Karpas-422 (cell line): ENCODE measurements around the gene FAM53B. TPM values are rescaled to one million over a fixed set of nuclear protein-coding genes. Genes with fewer than 3 reads are reported as not detected.

Experiments used
- DNase-seq: peaks from one replicate; pipeline ENCODE4 v3.0.0-alpha.2; 2015
- H2AFZ ChIP-seq: fragments of 200-600 bp; sonication (generic); 2 replicates; pipeline ENCODE4 v1.6.1; 2014; ENCODE audit warnings: antibody characterized with exemption, low read length, mixed read lengths
- H3K27ac ChIP-seq: fragments of 200-600 bp; sonication (generic); 2 replicates; pipeline ENCODE4 v1.5.1; 2014; ENCODE audit warnings: mild to moderate bottlenecking, low read length, moderate library complexity
- H3K27me3 ChIP-seq: fragments of 200-600 bp; sonication (generic); 2 replicates; pipeline ENCODE4 v1.6.1; 2014; ENCODE audit warnings: low read length, mixed read lengths
- H3K36me3 ChIP-seq: fragments of 200-600 bp; sonication (generic); 2 replicates; pipeline ENCODE4 v1.6.1; 2014; ENCODE audit warnings: low read length, mixed read lengths; ENCODE audit not compliant: insufficient read depth
- H3K4me1 ChIP-seq: fragments of 200-600 bp; sonication (generic); 2 replicates; pipeline ENCODE4 v1.6.1; 2014; ENCODE audit warnings: mild to moderate bottlenecking, low read length, mixed read lengths
- H3K4me2 ChIP-seq: fragments of 200-600 bp; sonication (generic); 2 replicates; pipeline ENCODE4 v1.6.1; 2014; ENCODE audit warnings: low read length, low read depth, mild to moderate bottlenecking; ENCODE audit not compliant: poor library complexity, severe bottlenecking
- H3K4me3 ChIP-seq: fragments of 200-600 bp; sonication (generic); 2 replicates; pipeline ENCODE4 v1.5.1; 2014; ENCODE audit warnings: mild to moderate bottlenecking, antibody characterized with exemption, low read length, mixed read lengths
- H3K79me2 ChIP-seq: fragments of 200-600 bp; sonication (generic); 2 replicates; pipeline ENCODE4 v1.6.1; 2014; ENCODE audit warnings: mild to moderate bottlenecking, low read length, mixed read lengths
- H3K9ac ChIP-seq: fragments of 200-600 bp; sonication (generic); 2 replicates; pipeline ENCODE4 v1.6.0; 2014; ENCODE audit warnings: low read length
- H3K9me2 ChIP-seq: fragments of 200-600 bp; sonication (generic), shearing (Covaris generic); replicated peaks from 2 replicates; pipeline ENCODE4 v1.6.0; 2014; ENCODE audit warnings: mild to moderate bottlenecking, low read length, moderate library complexity; ENCODE audit not compliant: insufficient read depth
- H3K9me3 ChIP-seq: fragments of 300-700, 200-600 bp; sonication (generic); 2 replicates; pipeline ENCODE4 v1.6.1; 2014; ENCODE audit warnings: low read length, mixed read lengths
- H4K20me1 ChIP-seq: fragments of 200-600 bp; sonication (generic); 2 replicates; pipeline ENCODE4 v1.6.1; 2014; ENCODE audit warnings: mild to moderate bottlenecking, antibody characterized with exemption, low read length, low read depth; ENCODE audit not compliant: insufficient read depth
- total RNA-seq: library from RNA; depleted of rRNA; stranded (reverse); fragments of >200 nt; shearing (Covaris generic); gene quantifications from 2 replicates; pipeline ENCODE4 v1.2.3, GENCODE V29; 2014; ENCODE audit warnings: low replicate concordance

Gene FAM53B
- total RNA-seq, 1 experiment from 2014 or later: 72.5 TPM

DNA sequence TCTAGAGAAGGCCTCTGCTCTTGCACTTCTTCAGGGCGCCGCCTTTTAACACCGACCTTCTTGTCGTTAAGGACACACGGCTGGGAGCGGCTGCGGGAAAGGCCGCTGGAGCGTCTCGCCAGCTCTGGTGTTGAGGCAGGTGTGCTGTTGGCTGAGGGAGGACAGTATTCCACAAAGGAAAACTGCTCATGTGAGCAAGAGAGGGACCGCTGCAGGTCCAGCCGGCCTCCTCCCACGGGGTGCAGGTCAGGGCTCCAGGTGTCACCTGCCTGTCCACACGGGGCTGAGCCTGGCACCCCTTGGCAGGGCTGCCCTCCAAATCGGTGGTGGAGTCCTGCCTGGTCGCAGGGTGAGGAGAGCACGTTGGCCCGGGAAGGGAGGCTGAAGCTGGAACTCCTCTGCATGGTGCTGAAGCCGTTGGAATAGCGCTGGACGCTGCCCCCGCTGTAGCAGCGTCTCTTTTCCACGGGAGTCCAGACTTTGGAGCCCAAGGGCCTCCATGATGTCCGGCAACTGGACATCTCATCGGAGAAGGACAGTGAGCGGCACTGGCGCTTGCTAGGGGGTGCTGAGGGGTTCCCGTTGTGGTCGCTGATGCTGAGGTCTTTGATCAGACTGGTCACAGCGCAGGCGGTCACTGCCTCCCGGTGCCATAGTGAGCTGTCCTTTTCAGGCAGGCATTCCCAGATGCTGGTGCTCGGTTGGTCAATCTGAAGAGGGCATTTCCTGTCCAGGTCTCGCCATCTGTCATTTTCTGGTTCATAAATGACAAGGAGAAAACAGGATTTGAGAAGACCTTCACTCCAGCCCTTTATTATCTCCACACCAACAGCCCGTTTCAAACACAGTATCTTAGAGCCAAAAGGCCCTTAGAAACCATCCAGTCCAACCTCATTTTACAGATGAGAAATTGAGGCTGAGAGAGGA, 62.3 kb downstream of the FAM53B start:
- no peak overlapping the region for H3K4me3 ChIP-seq
- peaks cover 36% of the 10 kb centered on the region for H3K4me1 ChIP-seq
- H4K20me1 ChIP-seq: peaks cover 53% of the 10 kb centered on the region
- H3K27me3 ChIP-seq: no peaks in the 10 kb centered on the region
- H3K27ac ChIP-seq: no peak overlapping the region
- H3K4me2 ChIP-seq: no peak overlapping the region
- H3K79me2 ChIP-seq: peaks cover 100% of the 10 kb centered on the region
- H3K9me2 ChIP-seq: no peaks in the 10 kb centered on the region
- no peak overlapping the region for H3K9ac ChIP-seq
- no peak overlapping the region for H2AFZ ChIP-seq
- no peak for DNase-seq
- H3K9me3 ChIP-seq: no peaks in the 10 kb centered on the region
- H3K36me3 ChIP-seq: peaks cover 48% of the 10 kb centered on the region

DNA sequence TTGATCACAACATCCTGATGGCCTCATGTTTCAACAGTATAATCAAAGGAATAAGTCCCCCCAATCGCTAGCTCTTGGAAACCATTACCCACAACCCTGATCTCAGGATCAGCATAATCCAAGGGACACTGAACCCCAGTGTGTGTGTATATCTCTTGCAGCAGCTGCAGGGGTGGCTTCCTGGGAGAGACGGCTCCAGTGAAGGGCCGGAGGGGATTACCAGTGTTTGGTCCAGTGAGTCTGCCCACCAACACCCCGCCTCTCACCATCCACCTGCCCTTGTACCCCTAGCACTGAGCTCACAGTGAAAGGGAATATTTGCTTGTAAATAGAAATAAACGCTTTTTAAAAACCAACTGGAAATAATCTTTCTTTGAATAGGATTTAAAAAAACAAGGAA, 63.1 kb downstream of the FAM53B start:
- Histone ChIP-seq H3K27me3 (no peaks in the 10 kb centered on the region), H3K4me3 (no peak overlapping the region), H3K4me2 (no peak overlapping the region), H4K20me1 (peaks cover 57% of the 10 kb centered on the region), H2AFZ (no peak overlapping the region), H3K9me2 (no peaks in the 10 kb centered on the region), H3K79me2 (peaks cover 100% of the 10 kb centered on the region), H3K36me3 (peaks cover 48% of the 10 kb centered on the region), H3K9me3 (no peaks in the 10 kb centered on the region), H3K27ac (no peak overlapping the region), H3K9ac (no peak overlapping the region), H3K4me1 (peaks cover 36% of the 10 kb centered on the region)
- no peak for DNase-seq

GRCh38 chr10:124680675-124681074, 63.5 kb downstream of the FAM53B start:
- peaks cover 36% of the 10 kb centered on the region for H3K4me1 ChIP-seq
- no peaks in the 10 kb centered on the region for H3K9me2 ChIP-seq
- H3K9me3 ChIP-seq: no peaks in the 10 kb centered on the region
- H3K4me3 ChIP-seq: no peak overlapping the region
- peaks cover 48% of the 10 kb centered on the region for H3K36me3 ChIP-seq
- peaks cover 61% of the 10 kb centered on the region for H4K20me1 ChIP-seq
- H2AFZ ChIP-seq: no peak overlapping the region
- no peak overlapping the region for H3K4me2 ChIP-seq
- no peak overlapping the region for H3K9ac ChIP-seq
- peaks cover 100% of the 10 kb centered on the region for H3K79me2 ChIP-seq
- no peaks in the 10 kb centered on the region for H3K27me3 ChIP-seq
- DNase-seq: no peak
- no peak overlapping the region for H3K27ac ChIP-seq

DNA sequence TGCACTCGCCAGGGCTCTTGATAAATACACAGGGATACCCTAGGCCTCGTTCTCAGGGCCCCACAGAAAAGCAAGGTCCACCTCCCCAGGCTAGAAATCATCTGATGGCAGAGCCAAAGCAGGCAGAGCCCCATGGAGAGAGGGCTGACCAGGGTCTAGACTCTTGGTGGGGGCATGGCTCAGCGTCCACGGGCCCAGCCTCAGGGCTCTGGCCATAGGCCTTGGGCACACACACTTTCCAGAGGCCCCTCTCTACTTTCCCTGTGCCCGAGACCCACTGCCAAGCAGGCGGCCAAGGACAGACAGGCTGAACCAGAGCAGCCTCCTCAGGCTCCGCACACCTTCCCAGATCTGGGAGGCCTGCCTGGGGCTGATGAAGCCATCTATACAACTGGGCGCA, 64.8 kb downstream of the FAM53B start:
- Histone ChIP-seq H3K36me3 (peaks cover 55% of the 10 kb centered on the region), H3K4me3 (no peak overlapping the region), H3K27me3 (no peaks in the 10 kb centered on the region), H3K9me2 (no peaks in the 10 kb centered on the region), H3K27ac (no peak overlapping the region), H3K9ac (no peak overlapping the region), H3K4me1 (peaks cover 29% of the 10 kb centered on the region), H4K20me1 (peaks cover 74% of the 10 kb centered on the region), H3K79me2 (peaks cover 100% of the 10 kb centered on the region), H3K9me3 (no peaks in the 10 kb centered on the region), H2AFZ (no peak overlapping the region), H3K4me2 (no peak overlapping the region)
- no peak for DNase-seq

- H3K36me3 ChIP-seq: peaks cover 55% of the 10 kb centered on the region
- no peak overlapping the region for H3K9ac ChIP-seq
- peaks cover 23% of the 10 kb centered on the region for H3K4me1 ChIP-seq
- H4K20me1 ChIP-seq: peaks cover 81% of the 10 kb centered on the region
- no peak overlapping the region for H3K4me3 ChIP-seq
- no peak overlapping the region for H3K4me2 ChIP-seq
- H2AFZ ChIP-seq: no peak overlapping the region
- H3K27ac ChIP-seq: no peak overlapping the region
- DNase-seq: no peak
- H3K27me3 ChIP-seq: no peaks in the 10 kb centered on the region
- no peaks in the 10 kb centered on the region for H3K9me3 ChIP-seq
- H3K9me2 ChIP-seq: no peaks in the 10 kb centered on the region
- peaks cover 100% of the 10 kb centered on the region for H3K79me2 ChIP-seq
Measured at GRCh38 chr10:124678557-124679240, 65.5 kb downstream of the FAM53B start.

DNA sequence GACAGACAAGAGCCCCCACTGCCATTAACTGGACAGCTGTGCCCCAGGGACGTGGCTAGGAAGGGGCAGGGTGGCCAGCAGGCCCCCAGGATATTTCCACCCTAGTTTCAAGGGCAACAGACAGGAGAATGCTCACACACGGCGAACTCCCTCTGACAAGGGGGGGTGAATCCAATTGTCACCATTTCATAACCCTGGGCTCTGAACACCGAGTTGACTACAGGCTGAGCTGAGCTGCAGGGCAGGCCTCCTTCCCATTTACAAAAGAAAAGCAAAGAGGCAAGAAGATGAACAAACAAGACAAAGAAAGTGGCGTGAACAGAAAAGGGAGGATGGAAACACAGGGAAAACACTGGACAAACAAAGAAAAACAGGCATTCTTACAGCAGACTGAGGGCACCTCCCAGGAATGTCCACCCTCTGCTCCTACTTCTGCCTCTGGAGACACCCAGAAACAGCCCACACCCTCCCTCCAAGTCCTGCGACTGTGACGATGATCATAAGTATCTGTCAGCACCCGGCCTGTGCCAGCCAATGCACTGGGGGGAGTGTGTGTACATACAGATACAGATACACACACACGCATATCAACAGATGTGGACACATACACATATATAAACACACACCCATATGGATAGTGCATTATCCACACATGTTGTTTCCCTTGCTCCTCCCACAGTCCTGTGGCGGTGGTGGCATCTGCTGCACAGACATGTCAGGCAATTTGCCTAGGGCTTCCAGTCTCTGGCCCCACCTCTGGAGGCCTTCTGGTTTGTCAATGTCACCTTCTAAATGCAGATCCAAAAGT, 66.2 kb downstream of the FAM53B start:
- Histone ChIP-seq H3K27me3 (no peaks in the 10 kb centered on the region), H3K9me2 (no peaks in the 10 kb centered on the region), H3K4me1 (peaks cover 19% of the 10 kb centered on the region), H4K20me1 (peaks cover 88% of the 10 kb centered on the region), H3K9me3 (no peaks in the 10 kb centered on the region), H3K79me2 (peaks cover 100% of the 10 kb centered on the region), H3K9ac (no peak overlapping the region), H3K27ac (no peak overlapping the region), H3K36me3 (peaks cover 58% of the 10 kb centered on the region), H3K4me3 (no peak overlapping the region), H3K4me2 (no peak overlapping the region), H2AFZ (no peak overlapping the region)
- peak; percentile 49 for DNase-seq

- Histone ChIP-seq H4K20me1 (peaks cover 82% of the 10 kb centered on the region), H3K9ac (no peak overlapping the region), H3K27ac (no peak overlapping the region), H3K36me3 (peaks cover 53% of the 10 kb centered on the region), H2AFZ (no peak overlapping the region), H3K4me2 (no peak overlapping the region), H3K4me1 (peaks cover 19% of the 10 kb centered on the region), H3K9me2 (no peaks in the 10 kb centered on the region), H3K9me3 (no peaks in the 10 kb centered on the region), H3K79me2 (peaks cover 100% of the 10 kb centered on the region), H3K4me3 (no peak overlapping the region), H3K27me3 (no peaks in the 10 kb centered on the region)
- DNase-seq: no peak
Measured at GRCh38 chr10:124677293-124677699, 66.9 kb downstream of the FAM53B start.
